Glutamatergic neuron (in vitro differentiated cells): ENCODE results near the gene ADAMTS13. TPM values are rescaled to one million over a fixed set of nuclear protein-coding genes. Genes with fewer than 3 reads are reported as not detected.

Experiments
- DNase-seq: peaks from one replicate; pipeline ENCODE4 v3.0.0; 2022
- H3K27ac Mint-ChIP-seq: one replicate; pipeline ENCODE4 v1.8.0; 2020; ENCODE audit warnings: mild to moderate bottlenecking, mixed read lengths, inconsistent platforms; ENCODE audit not compliant: unreplicated experiment
- H3K27me3 Mint-ChIP-seq: one replicate; pipeline ENCODE4 v1.8.0; 2020; ENCODE audit warnings: mild to moderate bottlenecking, moderate library complexity, mixed read lengths, inconsistent platforms; ENCODE audit not compliant: unreplicated experiment
- H3K36me3 Mint-ChIP-seq: one replicate; pipeline ENCODE4 v1.8.0; 2020; ENCODE audit warnings: mild to moderate bottlenecking, mixed read lengths, inconsistent platforms; ENCODE audit not compliant: unreplicated experiment
- H3K4me1 Mint-ChIP-seq: one replicate; pipeline ENCODE4 v1.8.0; 2020; ENCODE audit warnings: mild to moderate bottlenecking, low read depth, mixed read lengths, inconsistent platforms; ENCODE audit not compliant: unreplicated experiment
- H3K4me3 Mint-ChIP-seq: one replicate; pipeline ENCODE4 v1.8.0; 2020; ENCODE audit warnings: mild to moderate bottlenecking, mixed read lengths, inconsistent platforms; ENCODE audit not compliant: unreplicated experiment
- H3K9me3 Mint-ChIP-seq: one replicate; pipeline ENCODE4 v1.8.0; 2020; ENCODE audit warnings: mild to moderate bottlenecking, moderate library complexity, mixed read lengths, inconsistent platforms; ENCODE audit not compliant: unreplicated experiment
- CTCF ChIP-seq: fragments of 200-600 bp; sonication (generic); IDR thresholded peaks from one replicate; pipeline ENCODE4 v1.5.0; 2021; ENCODE audit not compliant: partially characterized antibody, unreplicated experiment
- total RNA-seq: library from RNA; stranded (reverse); fragmentation: NEBNext Ultra II Directional; extraction: Animal tissue kit (Norgen Biotek cat#: 25700); gene quantifications from one replicate; pipeline ENCODE4 v1.2.1, GENCODE V29; 2021; ENCODE audit not compliant: unreplicated experiment

The ADAMTS13 gene
- total RNA-seq, 1 donor from 2014 or later: 27.9 TPM

- no peak overlapping the region for H3K4me3 Mint-ChIP-seq
- H3K27me3 Mint-ChIP-seq: peaks cover 2% of the 10 kb centered on the region
- no peak for DNase-seq
- no peak for TF ChIP-seq CTCF
- peaks cover 6% of the 10 kb centered on the region for H3K9me3 Mint-ChIP-seq
- H3K36me3 Mint-ChIP-seq: peaks cover 6% of the 10 kb centered on the region
- peaks cover 2% of the 10 kb centered on the region for H3K4me1 Mint-ChIP-seq
- no peak overlapping the region for H3K27ac Mint-ChIP-seq
These were observed 3.0 kb downstream of the ADAMTS13 start for GRCh38 chr9:133425049-133425632.

GRCh38 chr9:133426011-133426410 is 3.8 kb downstream of the ADAMTS13 start:
- peaks cover 2% of the 10 kb centered on the region for H3K27me3 Mint-ChIP-seq
- TF ChIP-seq CTCF: no peak
- H3K27ac Mint-ChIP-seq: no peak overlapping the region
- H3K4me1 Mint-ChIP-seq: peaks cover 2% of the 10 kb centered on the region
- H3K4me3 Mint-ChIP-seq: no peak overlapping the region
- peaks cover 6% of the 10 kb centered on the region for H3K9me3 Mint-ChIP-seq
- peaks cover 6% of the 10 kb centered on the region for H3K36me3 Mint-ChIP-seq
- no peak for DNase-seq

GRCh38 chr9:133427658-133428348 is 5.6 kb downstream of the ADAMTS13 start:
- H3K4me3 Mint-ChIP-seq: peak overlapping the region; percentile 81
- no peak for TF ChIP-seq CTCF
- H3K27me3 Mint-ChIP-seq: no peaks in the 10 kb centered on the region
- no peak overlapping the region for H3K27ac Mint-ChIP-seq
- peaks cover 6% of the 10 kb centered on the region for H3K36me3 Mint-ChIP-seq
- peaks cover 4% of the 10 kb centered on the region for H3K9me3 Mint-ChIP-seq
- H3K4me1 Mint-ChIP-seq: peaks cover 2% of the 10 kb centered on the region
- DNase-seq: no peak

GRCh38 chr9:133428617-133429101 is 6.5 kb downstream of the ADAMTS13 start:
- peak; percentile 58 for DNase-seq
- Mint-ChIP-seq H3K4me1 (peaks cover 2% of the 10 kb centered on the region), H3K9me3 (peaks cover 4% of the 10 kb centered on the region), H3K27me3 (no peaks in the 10 kb centered on the region), H3K4me3 (no peak overlapping the region), H3K27ac (no peak overlapping the region), H3K36me3 (peaks cover 6% of the 10 kb centered on the region)
- no peak for TF ChIP-seq CTCF

- no peak overlapping the region for H3K27ac Mint-ChIP-seq
- peaks cover 6% of the 10 kb centered on the region for H3K36me3 Mint-ChIP-seq
- no peak for DNase-seq
- peaks cover 4% of the 10 kb centered on the region for H3K9me3 Mint-ChIP-seq
- no peak overlapping the region for H3K4me3 Mint-ChIP-seq
- no peaks in the 10 kb centered on the region for H3K27me3 Mint-ChIP-seq
- peaks cover 2% of the 10 kb centered on the region for H3K4me1 Mint-ChIP-seq
- TF ChIP-seq CTCF: no peak
These were observed 7.0 kb downstream of the ADAMTS13 start for GRCh38 chr9:133429214-133429613.
